SH-SY5Y (cell line): ENCODE measurements around the gene ATF5.

Experiments
- GATA2 ChIP-seq: IDR thresholded peaks from 2 replicates; pipeline ENCODE4 v1.6.1; 2011; ENCODE audit warnings: mild to moderate bottlenecking, low read depth, low read length
- GATA3 ChIP-seq: IDR thresholded peaks from 2 replicates; pipeline ENCODE4 v1.6.1; 2011; ENCODE audit warnings: low read depth, mild to moderate bottlenecking, low read length, moderate library complexity

GRCh38 chr19:49925486-49925885 lies 3.5 kb upstream of the ATF5 start:
- TF ChIP-seq GATA2 (no peak), GATA3 (no peak)
